HEK293 (cell line): ENCODE data around the gene CCDC88C.

Experiments
- CTCF ChIA-PET: fragments of 350-600 bp; formaldehyde crosslinking; extraction: SDS; loops from one replicate; lab custom pipeline; 2021; ENCODE audit warnings: antibody characterized with exemption; lab: Yijun Ruan, JAX
- POLR2A ChIA-PET: fragments of 300-600 bp; formaldehyde crosslinking; extraction: SDS; loops from one replicate; lab custom pipeline; 2020; ENCODE audit warnings: antibody characterized with exemption, inconsistent platforms; lab: Yijun Ruan, JAX
- H3K27ac ChIP-seq: fragments of 200-500 bp; sonication (Bioruptor generic); 2 replicates; pipeline ENCODE4 v1.5.1; 2014; ENCODE audit warnings: low read depth, low read length, control low read depth, inconsistent platforms; ENCODE audit errors: extremely low read depth
- H3K36me3 ChIP-seq, 2 experiments: fragments of 200-500 bp in 1 of 2; sonication (Bioruptor generic) in 1 of 2; 1 replicate in 1 of 2; 2 replicates in 1 of 2; pipeline ENCODE4 v1.5.1; 2014 to 2017; ENCODE audit warnings: inconsistent platforms in 2 of 2, low read length in 2 of 2; ENCODE audit not compliant: control insufficient read depth in 2 of 2, insufficient read depth in 1 of 2
- H3K4me1 ChIP-seq: fragments of 200-500 bp; sonication (Bioruptor generic); 2 replicates; pipeline ENCODE4 v1.5.1; 2014; ENCODE audit warnings: mild to moderate bottlenecking, low read length, inconsistent platforms; ENCODE audit not compliant: control insufficient read depth, insufficient read depth
- H3K4me3 ChIP-seq: 2 replicates; pipeline ENCODE4 v1.5.1; 2011; ENCODE audit warnings: low read depth, mild to moderate bottlenecking, control low read depth, low read length, moderate library complexity
- H3K9me3 ChIP-seq: fragments of 200-500 bp; sonication (Bioruptor generic); 2 replicates; pipeline ENCODE4 v1.5.1; 2014; ENCODE audit warnings: low read depth, low read length, inconsistent platforms; ENCODE audit not compliant: control insufficient read depth, insufficient read depth
- MYNN ChIP-seq: fragments of 450-650 bp; formaldehyde crosslinking; IDR thresholded peaks from 2 replicates; pipeline ENCODE4 v1.5.1; 2016; ENCODE audit warnings: missing biosample characterization, missing genetic modification characterization, borderline replicate concordance
- WT1 ChIP-seq: fragments of 450-650 bp; formaldehyde crosslinking; IDR thresholded peaks from 2 replicates; pipeline ENCODE4 v1.5.1; 2016; ENCODE audit warnings: missing biosample characterization, missing genetic modification characterization
- YY2 ChIP-seq: fragments of 450-650 bp; formaldehyde crosslinking; IDR thresholded peaks from 2 replicates; pipeline ENCODE4 v1.5.1; 2016; ENCODE audit warnings: missing biosample characterization, missing genetic modification characterization
- ZFP3 ChIP-seq: fragments of 450-650 bp; formaldehyde crosslinking; IDR thresholded peaks from 2 replicates; pipeline ENCODE4 v1.5.1; 2016; ENCODE audit warnings: low read depth, missing biosample characterization, missing genetic modification characterization
- ZNF132 ChIP-seq: fragments of 450-650 bp; formaldehyde crosslinking; IDR thresholded peaks from 2 replicates; pipeline ENCODE4 v1.5.1; 2017; ENCODE audit warnings: missing biosample characterization, missing genetic modification characterization, borderline replicate concordance
- ZNF341 ChIP-seq: fragments of 450-650 bp; formaldehyde crosslinking; IDR thresholded peaks from 2 replicates; pipeline ENCODE4; 2016; ENCODE audit warnings: low read depth, missing biosample characterization, missing genetic modification characterization
- ZNF423 ChIP-seq: fragments of 450-650 bp; formaldehyde crosslinking; IDR thresholded peaks from 2 replicates; pipeline ENCODE4 v1.5.1; 2016; ENCODE audit warnings: missing biosample characterization, missing genetic modification characterization
- ZNF433 ChIP-seq: fragments of 450-650 bp; formaldehyde crosslinking; IDR thresholded peaks from 2 replicates; pipeline ENCODE4 v1.5.1; 2016; ENCODE audit warnings: missing biosample characterization, missing genetic modification characterization, low read depth
- ZNF514 ChIP-seq: fragments of 450-650 bp; formaldehyde crosslinking; IDR thresholded peaks from 2 replicates; pipeline ENCODE4 v1.5.1; 2016; ENCODE audit warnings: missing biosample characterization, missing genetic modification characterization
- ZNF548 ChIP-seq: fragments of 450-650 bp; formaldehyde crosslinking; IDR thresholded peaks from 2 replicates; pipeline ENCODE4 v1.5.1; 2016; ENCODE audit warnings: missing biosample characterization, missing genetic modification characterization
- ZNF623 ChIP-seq: fragments of 450-650 bp; formaldehyde crosslinking; IDR thresholded peaks from 2 replicates; pipeline ENCODE4 v1.5.1; 2016; ENCODE audit warnings: missing biosample characterization, missing genetic modification characterization
- ZNF664 ChIP-seq: fragments of 450-650 bp; formaldehyde crosslinking; IDR thresholded peaks from 2 replicates; pipeline ENCODE4 v1.5.1; 2016; ENCODE audit warnings: missing biosample characterization, missing genetic modification characterization
- ZNF677 ChIP-seq: fragments of 450-650 bp; IDR thresholded peaks from 2 replicates; pipeline ENCODE4 v1.5.0; 2018; ENCODE audit warnings: missing biosample characterization, mild to moderate bottlenecking, missing genetic modification characterization, moderate library complexity
- ZNF791 ChIP-seq: fragments of 450-650 bp; formaldehyde crosslinking; IDR thresholded peaks from 2 replicates; pipeline ENCODE4 v1.5.1; 2016; ENCODE audit warnings: missing biosample characterization, missing genetic modification characterization
- ZSCAN16 ChIP-seq: fragments of 450-650 bp; formaldehyde crosslinking; IDR thresholded peaks from 2 replicates; pipeline ENCODE4 v1.5.1; 2016; ENCODE audit warnings: missing biosample characterization, missing genetic modification characterization
- TF ChIP-seq, protein P1 (sequence below): fragments of 450-650 bp; formaldehyde crosslinking; IDR thresholded peaks from 2 replicates; pipeline ENCODE4 v1.5.1; 2016; ENCODE audit warnings: missing biosample characterization, missing genetic modification characterization
- TF ChIP-seq, protein P2 (sequence below): fragments of 450-650 bp; formaldehyde crosslinking; IDR thresholded peaks from 2 replicates; pipeline ENCODE4 v1.5.1; 2016; ENCODE audit warnings: missing biosample characterization, missing genetic modification characterization
- TF ChIP-seq, protein P3 (sequence below): fragments of 450-650 bp; formaldehyde crosslinking; conservative IDR thresholded peaks from 2 replicates; pipeline ENCODE4 v1.5.1; 2016; ENCODE audit warnings: low read depth, missing biosample characterization, missing genetic modification characterization

Gene CCDC88C

DNA sequence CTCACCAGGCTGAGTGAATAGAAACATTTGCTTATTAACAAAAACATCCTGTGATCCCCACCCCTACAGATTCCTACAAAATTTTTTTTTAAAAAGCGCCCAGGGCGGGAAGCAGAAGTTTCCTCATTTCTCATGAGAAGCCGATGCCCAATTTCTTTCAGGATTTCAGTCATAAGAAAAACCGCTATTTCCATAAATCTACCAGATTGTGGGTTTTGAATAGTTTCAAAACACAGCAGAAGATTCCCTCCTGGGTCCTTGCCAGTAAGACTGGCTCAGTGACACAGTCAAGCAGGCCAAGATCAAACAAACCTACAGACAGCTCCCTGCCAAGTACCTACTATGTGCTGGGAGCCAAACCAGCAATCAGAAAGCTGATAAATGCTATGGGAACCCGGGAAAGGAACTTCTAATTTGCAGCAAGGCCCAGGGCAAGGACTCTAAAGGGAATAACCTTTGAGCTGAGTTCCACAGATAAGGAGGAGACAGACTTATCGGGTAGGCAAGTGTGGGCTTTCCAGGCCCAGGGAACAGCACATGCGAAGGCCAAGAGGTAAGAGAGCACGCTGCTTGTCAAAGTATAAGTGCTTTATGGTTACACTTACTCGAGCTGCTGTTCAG is 68.7 kb downstream of the CCDC88C start (continued):
- TF ChIP-seq ZNF132, result no peak
- TF ChIP-seq, all 188 proteins: peak for 0

DNA sequence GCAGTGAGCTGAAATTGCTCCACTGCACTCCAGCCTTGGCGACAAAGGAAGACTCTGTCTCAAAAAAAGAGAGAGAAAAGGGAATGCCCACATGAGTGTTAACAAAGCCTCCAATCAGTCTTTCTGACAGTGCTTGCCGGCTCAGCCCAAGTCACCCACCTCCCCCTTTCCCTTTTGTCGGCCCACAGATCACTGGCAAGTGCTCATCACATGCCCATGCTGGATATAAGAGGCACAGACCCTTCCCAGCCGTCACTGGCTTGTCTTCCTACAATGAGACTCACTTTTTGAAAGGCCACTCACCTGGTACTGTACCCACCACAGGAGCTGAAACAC is 70.8 kb downstream of the CCDC88C start:
- ChIA-PET CTCF (no interaction called here), POLR2A (no interaction called here)
- H3K27ac ChIP-seq, result no peak overlapping the region
- H3K4me1 ChIP-seq, result no peaks in the 10 kb centered on the region
- H3K9me3 ChIP-seq, result no peaks in the 10 kb centered on the region
- TF ChIP-seq ZSCAN16 (tag by site-specific recombination), result peak; percentile 72; the same call in 1 of the 2 replicates
- TF ChIP-seq MYNN (tag by site-specific recombination), result no peak
- no peak overlapping the region for H3K4me3 ChIP-seq
- H3K36me3 ChIP-seq, result no peaks in the 10 kb centered on the region; a peak in 1 of 3 replicates

DNA sequence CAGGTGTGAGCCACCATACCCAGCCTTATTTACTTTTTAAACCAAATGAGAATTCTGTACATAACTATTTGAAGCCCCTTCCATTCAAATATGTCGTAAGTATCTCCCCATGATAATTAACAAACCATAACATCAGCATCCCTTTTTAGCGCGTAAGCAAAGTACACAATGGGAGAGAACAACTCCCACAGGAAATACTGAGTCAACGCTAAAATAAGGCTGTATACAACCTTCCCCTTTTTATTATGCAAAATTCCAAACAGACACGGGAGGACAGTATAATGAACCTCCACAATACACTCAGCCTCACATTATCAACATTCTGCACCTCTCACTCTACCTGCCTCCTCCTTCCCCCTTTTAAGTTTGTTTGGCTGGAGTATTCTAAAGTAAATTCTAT is 73.5 kb downstream of the CCDC88C start:
- Histone ChIP-seq H3K27ac (no peak overlapping the region), H3K4me3 (no peak overlapping the region), H3K4me1 (no peaks in the 10 kb centered on the region), H3K9me3 (no peaks in the 10 kb centered on the region)
- ChIA-PET CTCF (no interaction called here), POLR2A (interaction anchor here (0.7 kb wide), 1 partner anchor 9 kb away, joined by 3 read pairs; no protein-coding TSS in a partner anchor)
- TF ChIP-seq YY2 (tag by site-specific recombination), result no peak
- peak; percentile 44; the same call in 1 of the 2 replicates for TF ChIP-seq WT1 (tag by site-specific recombination)
- TF ChIP-seq, all 188 proteins: peak for 1
- H3K36me3 ChIP-seq, result peaks cover 0 to 7% of the 10 kb centered on the region in 2 experiments; a peak in 2 of 3 replicates

DNA sequence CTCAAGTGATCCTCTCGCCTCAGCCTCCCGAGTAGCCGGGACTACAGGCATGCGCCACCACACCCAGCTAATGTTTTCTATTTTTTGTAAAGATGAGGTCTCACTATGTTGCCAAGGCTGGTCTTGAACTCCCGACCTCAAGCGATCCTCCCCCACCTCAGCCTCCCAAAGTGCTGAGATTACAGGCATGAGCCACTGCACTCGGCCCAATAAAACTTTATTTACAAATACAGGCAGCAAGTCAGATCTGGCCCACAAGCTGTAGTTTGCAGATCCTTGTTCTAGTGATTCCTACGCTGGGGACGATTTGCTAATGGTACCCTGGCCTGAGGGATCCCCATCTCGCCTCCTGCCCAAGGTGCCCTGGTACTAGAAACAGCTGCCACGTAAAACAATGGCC is 74.6 kb downstream of the CCDC88C start:
- Histone ChIP-seq H3K4me1 (no peaks in the 10 kb centered on the region), H3K27ac (no peak overlapping the region), H3K4me3 (no peak overlapping the region), H3K36me3 (peaks cover 0 to 15% of the 10 kb centered on the region in 2 experiments; a peak in 2 of 3 replicates), H3K9me3 (no peaks in the 10 kb centered on the region)
- POLR2A ChIA-PET, result no interaction called here
- no peak for TF ChIP-seq ZNF791 (tag by site-specific recombination)
- TF ChIP-seq, protein P1, sequence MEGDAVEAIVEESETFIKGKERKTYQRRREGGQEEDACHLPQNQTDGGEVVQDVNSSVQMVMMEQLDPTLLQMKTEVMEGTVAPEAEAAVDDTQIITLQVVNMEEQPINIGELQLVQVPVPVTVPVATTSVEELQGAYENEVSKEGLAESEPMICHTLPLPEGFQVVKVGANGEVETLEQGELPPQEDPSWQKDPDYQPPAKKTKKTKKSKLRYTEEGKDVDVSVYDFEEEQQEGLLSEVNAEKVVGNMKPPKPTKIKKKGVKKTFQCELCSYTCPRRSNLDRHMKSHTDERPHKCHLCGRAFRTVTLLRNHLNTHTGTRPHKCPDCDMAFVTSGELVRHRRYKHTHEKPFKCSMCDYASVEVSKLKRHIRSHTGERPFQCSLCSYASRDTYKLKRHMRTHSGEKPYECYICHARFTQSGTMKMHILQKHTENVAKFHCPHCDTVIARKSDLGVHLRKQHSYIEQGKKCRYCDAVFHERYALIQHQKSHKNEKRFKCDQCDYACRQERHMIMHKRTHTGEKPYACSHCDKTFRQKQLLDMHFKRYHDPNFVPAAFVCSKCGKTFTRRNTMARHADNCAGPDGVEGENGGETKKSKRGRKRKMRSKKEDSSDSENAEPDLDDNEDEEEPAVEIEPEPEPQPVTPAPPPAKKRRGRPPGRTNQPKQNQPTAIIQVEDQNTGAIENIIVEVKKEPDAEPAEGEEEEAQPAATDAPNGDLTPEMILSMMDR (tag by site-specific recombination), result no peak
- no peak for TF ChIP-seq ZNF433
- no peak for TF ChIP-seq ZFP3
- TF ChIP-seq ZNF623 (tag by site-specific recombination), result no peak
- TF ChIP-seq ZNF514, result no peak
- TF ChIP-seq ZNF423 (tag by site-specific recombination), result no peak
- no peak for TF ChIP-seq ZNF548 (tag by site-specific recombination)
- no peak for TF ChIP-seq ZNF677 (tag by site-specific recombination)
- TF ChIP-seq MYNN (tag by site-specific recombination), result no peak
- TF ChIP-seq, protein P2, sequence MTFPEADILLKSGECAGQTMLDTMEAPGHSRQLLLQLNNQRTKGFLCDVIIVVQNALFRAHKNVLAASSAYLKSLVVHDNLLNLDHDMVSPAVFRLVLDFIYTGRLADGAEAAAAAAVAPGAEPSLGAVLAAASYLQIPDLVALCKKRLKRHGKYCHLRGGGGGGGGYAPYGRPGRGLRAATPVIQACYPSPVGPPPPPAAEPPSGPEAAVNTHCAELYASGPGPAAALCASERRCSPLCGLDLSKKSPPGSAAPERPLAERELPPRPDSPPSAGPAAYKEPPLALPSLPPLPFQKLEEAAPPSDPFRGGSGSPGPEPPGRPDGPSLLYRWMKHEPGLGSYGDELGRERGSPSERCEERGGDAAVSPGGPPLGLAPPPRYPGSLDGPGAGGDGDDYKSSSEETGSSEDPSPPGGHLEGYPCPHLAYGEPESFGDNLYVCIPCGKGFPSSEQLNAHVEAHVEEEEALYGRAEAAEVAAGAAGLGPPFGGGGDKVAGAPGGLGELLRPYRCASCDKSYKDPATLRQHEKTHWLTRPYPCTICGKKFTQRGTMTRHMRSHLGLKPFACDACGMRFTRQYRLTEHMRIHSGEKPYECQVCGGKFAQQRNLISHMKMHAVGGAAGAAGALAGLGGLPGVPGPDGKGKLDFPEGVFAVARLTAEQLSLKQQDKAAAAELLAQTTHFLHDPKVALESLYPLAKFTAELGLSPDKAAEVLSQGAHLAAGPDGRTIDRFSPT (tag by site-specific recombination), result no peak
- no peak for TF ChIP-seq ZNF664 (tag by site-specific recombination)
- TF ChIP-seq ZNF341 (tag by site-specific recombination), result no peak
- TF ChIP-seq, protein P3, sequence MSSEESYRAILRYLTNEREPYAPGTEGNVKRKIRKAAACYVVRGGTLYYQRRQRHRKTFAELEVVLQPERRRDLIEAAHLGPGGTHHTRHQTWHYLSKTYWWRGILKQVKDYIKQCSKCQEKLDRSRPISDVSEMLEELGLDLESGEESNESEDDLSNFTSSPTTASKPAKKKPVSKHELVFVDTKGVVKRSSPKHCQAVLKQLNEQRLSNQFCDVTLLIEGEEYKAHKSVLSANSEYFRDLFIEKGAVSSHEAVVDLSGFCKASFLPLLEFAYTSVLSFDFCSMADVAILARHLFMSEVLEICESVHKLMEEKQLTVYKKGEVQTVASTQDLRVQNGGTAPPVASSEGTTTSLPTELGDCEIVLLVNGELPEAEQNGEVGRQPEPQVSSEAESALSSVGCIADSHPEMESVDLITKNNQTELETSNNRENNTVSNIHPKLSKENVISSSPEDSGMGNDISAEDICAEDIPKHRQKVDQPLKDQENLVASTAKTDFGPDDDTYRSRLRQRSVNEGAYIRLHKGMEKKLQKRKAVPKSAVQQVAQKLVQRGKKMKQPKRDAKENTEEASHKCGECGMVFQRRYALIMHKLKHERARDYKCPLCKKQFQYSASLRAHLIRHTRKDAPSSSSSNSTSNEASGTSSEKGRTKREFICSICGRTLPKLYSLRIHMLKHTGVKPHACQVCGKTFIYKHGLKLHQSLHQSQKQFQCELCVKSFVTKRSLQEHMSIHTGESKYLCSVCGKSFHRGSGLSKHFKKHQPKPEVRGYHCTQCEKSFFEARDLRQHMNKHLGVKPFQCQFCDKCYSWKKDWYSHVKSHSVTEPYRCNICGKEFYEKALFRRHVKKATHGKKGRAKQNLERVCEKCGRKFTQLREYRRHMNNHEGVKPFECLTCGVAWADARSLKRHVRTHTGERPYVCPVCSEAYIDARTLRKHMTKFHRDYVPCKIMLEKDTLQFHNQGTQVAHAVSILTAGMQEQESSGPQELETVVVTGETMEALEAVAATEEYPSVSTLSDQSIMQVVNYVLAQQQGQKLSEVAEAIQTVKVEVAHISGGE (tag by site-specific recombination), result no peak
- no peak for TF ChIP-seq ZNF132
- TF ChIP-seq, all 188 proteins: peak for 0
- CTCF ChIA-PET, result no interaction called here
